ENCODE results near the gene ADAMTS1. TPM values are rescaled to one million over a fixed set of nuclear protein-coding genes. Genes with fewer than 3 reads are reported as not detected.

Gene ADAMTS1
- total RNA-seq, 6 experiments from 2014 or later = 229 to 346 (median 292) TPM

DNA sequence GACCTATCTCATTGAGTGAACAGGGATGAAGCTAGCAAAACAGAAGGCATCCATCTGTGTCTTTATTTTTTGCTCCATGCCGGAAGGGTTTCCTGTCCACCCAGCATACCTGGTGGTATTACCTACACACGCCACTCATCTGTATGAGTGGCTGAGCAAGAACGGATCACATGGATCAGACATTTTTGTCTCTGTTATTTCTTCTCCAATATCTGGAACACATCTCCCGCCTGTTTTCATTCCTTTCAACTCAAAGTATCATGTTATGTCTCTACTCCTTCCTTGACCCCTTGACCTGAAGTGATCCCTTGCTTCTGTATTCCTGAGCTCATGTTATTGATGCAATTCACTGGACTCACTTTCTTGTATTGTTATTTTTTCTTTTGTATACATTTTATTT lies 24.7 kb downstream of the ADAMTS1 start:
- Mint-ChIP-seq H3K4me1 (ENCODE audit: low read depth) (peaks cover 11% of the 10 kb centered on the region), H3K27ac (no peak overlapping the region), H3K27me3 (ENCODE audit: insufficient read depth) (0 out of 2 replicates have a peak, but pooled peaks cover 3% of the 10 kb centered on the region), H3K9me3 (no peaks in the 10 kb centered on the region), H3K36me3 (ENCODE audit: low read depth) (no peaks in the 10 kb centered on the region), H3K4me3 (no peak overlapping the region)
- TF ChIP-seq, protein P1, sequence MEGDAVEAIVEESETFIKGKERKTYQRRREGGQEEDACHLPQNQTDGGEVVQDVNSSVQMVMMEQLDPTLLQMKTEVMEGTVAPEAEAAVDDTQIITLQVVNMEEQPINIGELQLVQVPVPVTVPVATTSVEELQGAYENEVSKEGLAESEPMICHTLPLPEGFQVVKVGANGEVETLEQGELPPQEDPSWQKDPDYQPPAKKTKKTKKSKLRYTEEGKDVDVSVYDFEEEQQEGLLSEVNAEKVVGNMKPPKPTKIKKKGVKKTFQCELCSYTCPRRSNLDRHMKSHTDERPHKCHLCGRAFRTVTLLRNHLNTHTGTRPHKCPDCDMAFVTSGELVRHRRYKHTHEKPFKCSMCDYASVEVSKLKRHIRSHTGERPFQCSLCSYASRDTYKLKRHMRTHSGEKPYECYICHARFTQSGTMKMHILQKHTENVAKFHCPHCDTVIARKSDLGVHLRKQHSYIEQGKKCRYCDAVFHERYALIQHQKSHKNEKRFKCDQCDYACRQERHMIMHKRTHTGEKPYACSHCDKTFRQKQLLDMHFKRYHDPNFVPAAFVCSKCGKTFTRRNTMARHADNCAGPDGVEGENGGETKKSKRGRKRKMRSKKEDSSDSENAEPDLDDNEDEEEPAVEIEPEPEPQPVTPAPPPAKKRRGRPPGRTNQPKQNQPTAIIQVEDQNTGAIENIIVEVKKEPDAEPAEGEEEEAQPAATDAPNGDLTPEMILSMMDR (IDR thresholded peaks at IDR 0.05) = no peak
- no peak for DNase-seq

DNA sequence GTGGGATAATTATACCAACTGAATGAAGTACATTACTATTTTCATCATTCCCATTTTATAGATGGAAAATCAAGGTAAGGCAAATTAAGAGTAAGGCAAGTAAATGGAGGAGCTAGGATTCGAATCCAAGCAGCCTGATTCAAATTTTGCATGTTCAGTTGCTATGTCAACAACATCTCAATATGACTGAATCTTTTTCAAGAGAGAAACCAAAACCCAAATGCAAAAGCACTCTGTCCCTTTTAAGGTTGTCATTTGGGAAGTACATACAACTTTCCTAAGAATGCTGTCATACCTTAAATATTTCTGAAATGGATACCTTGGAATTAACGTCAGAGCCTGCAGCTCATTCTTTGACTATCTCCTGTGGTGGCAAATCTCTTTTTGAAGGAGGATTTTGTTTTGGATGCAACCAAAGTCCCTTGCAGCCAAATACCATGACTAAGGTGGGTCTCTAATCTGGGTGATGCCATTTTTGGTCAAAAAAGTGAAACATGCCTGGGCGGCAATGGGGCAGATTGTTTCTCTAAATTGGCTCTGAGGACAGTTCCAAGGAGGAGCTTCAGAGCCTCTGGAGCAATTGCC lies 25.4 kb downstream of the ADAMTS1 start:
- no peak overlapping the region for H3K4me3 Mint-ChIP-seq

DNA sequence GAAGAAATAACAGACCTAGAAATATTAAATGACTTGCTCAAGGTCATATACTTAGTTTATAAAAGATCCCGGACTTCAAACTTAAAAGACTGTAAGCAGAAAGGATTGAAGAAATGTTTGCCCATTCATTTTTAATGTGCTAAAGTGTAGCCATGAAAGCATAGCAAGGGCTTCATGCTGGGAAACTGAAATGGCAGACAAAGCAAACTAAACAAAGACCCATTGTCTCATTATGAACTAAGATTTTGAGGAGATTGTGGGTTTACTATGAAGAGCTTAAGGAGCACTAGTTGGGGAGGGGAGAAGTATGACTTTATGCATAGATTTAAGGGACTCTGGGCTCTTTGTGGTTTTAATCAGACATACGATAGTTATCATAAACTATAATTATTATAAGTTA lies 26.3 kb downstream of the ADAMTS1 start:
- Mint-ChIP-seq H3K9me3 (no peaks in the 10 kb centered on the region), H3K27ac (no peak overlapping the region), H3K4me1 (ENCODE audit: low read depth) (peaks cover 21% of the 10 kb centered on the region), H3K4me3 (no peak overlapping the region), H3K27me3 (ENCODE audit: insufficient read depth) (0 out of 2 replicates have a peak, but pooled peaks cover 3% of the 10 kb centered on the region), H3K36me3 (ENCODE audit: low read depth) (no peaks in the 10 kb centered on the region)
- no peak for DNase-seq
- TF ChIP-seq, protein P1 (IDR thresholded peaks at IDR 0.05) = no peak

More for the DNA sequence above, 25.4 kb downstream of the ADAMTS1 start:
- Mint-ChIP-seq H3K36me3 (ENCODE audit: low read depth) (no peaks in the 10 kb centered on the region), H3K9me3 (no peaks in the 10 kb centered on the region), H3K27ac (no peak overlapping the region), H3K4me1 (ENCODE audit: low read depth) (peaks cover 13% of the 10 kb centered on the region), H3K27me3 (ENCODE audit: insufficient read depth) (0 out of 2 replicates have a peak, but pooled peaks cover 3% of the 10 kb centered on the region)
- TF ChIP-seq, protein P1 (IDR thresholded peaks at IDR 0.05) = no peak
- no peak for DNase-seq

DNA sequence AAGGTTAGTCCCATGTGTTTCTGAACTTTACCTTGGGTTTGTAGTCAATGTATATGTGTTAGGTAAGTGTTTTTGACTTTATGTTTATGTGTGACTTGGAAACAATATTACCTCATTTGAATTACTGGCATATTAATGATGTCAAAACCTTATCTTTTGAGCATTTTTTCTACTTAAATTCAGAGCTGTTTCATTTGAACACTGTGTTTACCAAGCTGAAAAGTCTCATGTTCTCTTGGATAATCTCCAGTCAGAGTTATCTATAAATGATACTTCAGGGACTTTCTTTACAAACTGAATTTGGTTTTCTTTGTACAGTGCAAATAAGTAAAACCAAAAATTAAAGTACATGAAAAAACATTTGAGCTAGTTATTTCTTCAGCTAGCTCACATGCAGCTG lies 30.0 kb downstream of the ADAMTS1 start:
- Mint-ChIP-seq H3K9me3 (no peaks in the 10 kb centered on the region), H3K36me3 (ENCODE audit: low read depth) (no peaks in the 10 kb centered on the region), H3K27me3 (ENCODE audit: insufficient read depth) (no peaks in the 10 kb centered on the region), H3K27ac (no peak overlapping the region), H3K4me3 (no peak overlapping the region), H3K4me1 (ENCODE audit: low read depth) (peaks cover 36% of the 10 kb centered on the region)
- no peak for DNase-seq
- TF ChIP-seq, protein P1 (IDR thresholded peaks at IDR 0.05) = no peak

DNA sequence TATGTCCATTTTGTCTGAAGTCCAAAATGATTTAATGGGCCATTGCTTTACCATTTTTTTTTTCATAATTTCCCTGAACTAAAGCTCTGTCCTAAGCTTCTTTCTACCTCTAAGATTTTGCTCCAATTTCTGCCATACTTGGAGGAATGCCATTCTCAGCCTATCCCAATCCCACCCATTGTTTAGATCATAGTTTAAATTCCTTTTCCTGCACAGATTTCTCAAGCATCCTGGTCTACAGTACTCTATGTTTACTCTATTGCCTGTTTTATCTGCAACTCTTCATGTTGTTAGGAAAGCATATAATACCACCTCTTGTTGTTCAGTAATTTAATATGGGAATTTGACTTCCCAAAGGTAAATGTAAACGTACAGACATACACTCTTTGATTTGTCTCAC lies 30.8 kb downstream of the ADAMTS1 start:
- H3K4me3 Mint-ChIP-seq = no peak overlapping the region
- H3K36me3 Mint-ChIP-seq (ENCODE audit: low read depth) = no peaks in the 10 kb centered on the region
- H3K27ac Mint-ChIP-seq = peak overlapping the region; percentile 0; the same call in 1 of the 2 replicates
- H3K4me1 Mint-ChIP-seq (ENCODE audit: low read depth) = peaks cover 29% of the 10 kb centered on the region
- TF ChIP-seq, protein P1 (IDR thresholded peaks at IDR 0.05) = no peak
- H3K27me3 Mint-ChIP-seq (ENCODE audit: insufficient read depth) = no peaks in the 10 kb centered on the region
- no peaks in the 10 kb centered on the region for H3K9me3 Mint-ChIP-seq
- no peak for DNase-seq
